Esophagus squamous epithelium (tissue), 4 donors: ENCODE data around the gene CST1.

Experiments
- POLR2A ChIP-seq, 4 donors: fragments of 450-650 bp; IDR thresholded peaks; one replicate each; pipeline ENCODE4 v1.6.1; 2017; ENCODE audit warnings: antibody characterized with exemption in 4 of 4, mild to moderate bottlenecking in 4 of 4, moderate library complexity in 3 of 4
- TF ChIP-seq, protein P1 (sequence below), 6 experiments: fragments of 450-650 bp in 4 of 6; fragments of 200-600 bp in 2 of 6; sonication (generic) in 2 of 6; IDR thresholded peaks; one replicate each; pipeline ENCODE4 v1.5.1; 2016 to 2019; ENCODE audit warnings: antibody characterized with exemption in 6 of 6, mild to moderate bottlenecking in 4 of 6, moderate library complexity in 4 of 6

DNA sequence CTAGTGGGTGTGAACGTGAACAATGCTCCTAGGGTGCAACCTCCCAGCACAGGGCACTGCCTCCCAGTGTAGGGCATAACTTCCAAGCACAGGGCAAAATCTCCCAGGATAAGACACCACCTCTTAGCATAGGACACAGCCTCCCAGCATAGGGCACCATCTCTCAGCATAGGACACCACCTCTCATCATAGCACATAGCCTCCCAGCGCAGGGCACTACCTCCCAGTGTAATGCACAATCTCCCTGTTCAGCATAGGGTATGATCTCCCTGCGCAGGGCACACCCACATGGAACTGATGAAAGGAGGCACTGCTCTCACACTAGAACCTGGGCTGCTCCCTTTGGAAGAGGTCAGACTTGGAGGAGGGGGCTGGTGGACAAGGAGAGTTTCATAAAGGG, 21.3 kb upstream of the CST1 start:
- TF ChIP-seq, protein P1, sequence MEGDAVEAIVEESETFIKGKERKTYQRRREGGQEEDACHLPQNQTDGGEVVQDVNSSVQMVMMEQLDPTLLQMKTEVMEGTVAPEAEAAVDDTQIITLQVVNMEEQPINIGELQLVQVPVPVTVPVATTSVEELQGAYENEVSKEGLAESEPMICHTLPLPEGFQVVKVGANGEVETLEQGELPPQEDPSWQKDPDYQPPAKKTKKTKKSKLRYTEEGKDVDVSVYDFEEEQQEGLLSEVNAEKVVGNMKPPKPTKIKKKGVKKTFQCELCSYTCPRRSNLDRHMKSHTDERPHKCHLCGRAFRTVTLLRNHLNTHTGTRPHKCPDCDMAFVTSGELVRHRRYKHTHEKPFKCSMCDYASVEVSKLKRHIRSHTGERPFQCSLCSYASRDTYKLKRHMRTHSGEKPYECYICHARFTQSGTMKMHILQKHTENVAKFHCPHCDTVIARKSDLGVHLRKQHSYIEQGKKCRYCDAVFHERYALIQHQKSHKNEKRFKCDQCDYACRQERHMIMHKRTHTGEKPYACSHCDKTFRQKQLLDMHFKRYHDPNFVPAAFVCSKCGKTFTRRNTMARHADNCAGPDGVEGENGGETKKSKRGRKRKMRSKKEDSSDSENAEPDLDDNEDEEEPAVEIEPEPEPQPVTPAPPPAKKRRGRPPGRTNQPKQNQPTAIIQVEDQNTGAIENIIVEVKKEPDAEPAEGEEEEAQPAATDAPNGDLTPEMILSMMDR (IDR thresholded peaks at IDR 0.05), result no peak
- TF ChIP-seq POLR2A (IDR thresholded peaks at IDR 0.05), result no peak
